Stimulated activated CD4-positive, alpha-beta T cell treated with anti-CD3 and anti-CD28 coated beads, Interleukin-15, amount 100 ng/mL, for 1 hour (primary cell): ENCODE results near the gene E2F6.

ENCODE experiments used
- DNase-seq, 2 donors: peaks; one replicate each; pipeline ENCODE4 v3.0.0-alpha.2; 2020; ENCODE audit warnings: low read depth in 1 of 2, low spot score in 1 of 2

Gene E2F6, protein sequence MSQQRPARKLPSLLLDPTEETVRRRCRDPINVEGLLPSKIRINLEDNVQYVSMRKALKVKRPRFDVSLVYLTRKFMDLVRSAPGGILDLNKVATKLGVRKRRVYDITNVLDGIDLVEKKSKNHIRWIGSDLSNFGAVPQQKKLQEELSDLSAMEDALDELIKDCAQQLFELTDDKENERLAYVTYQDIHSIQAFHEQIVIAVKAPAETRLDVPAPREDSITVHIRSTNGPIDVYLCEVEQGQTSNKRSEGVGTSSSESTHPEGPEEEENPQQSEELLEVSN

GRCh38 chr2:11465485-11466306 lies at the start of gene E2F6:
Gene E2F6 (minus strand): TSS chr2:11466161. CDS start chr2:11465879, 282 bp downstream.
- DNase-seq: peak; percentile 80 to 85

DNA sequence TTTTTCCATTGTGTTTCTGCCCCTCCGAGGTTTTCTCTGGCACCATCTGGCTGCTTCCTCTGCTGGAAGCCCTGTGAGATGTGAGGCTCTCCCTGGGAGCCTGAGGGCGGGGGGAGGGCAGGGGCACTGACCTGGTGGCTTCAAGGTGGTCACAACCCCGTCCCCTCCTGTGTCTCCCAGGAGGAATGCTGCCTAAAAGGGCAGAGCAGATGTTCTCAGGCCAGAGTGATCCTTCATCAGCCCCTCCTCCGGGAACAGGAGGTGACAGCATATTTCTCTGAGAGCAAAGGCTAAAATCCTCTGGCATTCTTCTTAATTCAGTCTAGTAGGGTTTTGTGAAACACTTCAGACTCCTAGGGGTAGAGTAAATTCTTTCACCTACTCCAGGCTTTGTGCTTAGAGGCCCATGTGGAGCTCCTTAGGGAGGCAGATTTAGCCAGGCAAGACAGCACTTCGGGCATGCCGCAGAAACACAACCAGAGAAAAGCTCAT lies 49.6 kb upstream of the E2F6 start:
- no peak for DNase-seq

- DNase-seq: no peak
Observed at GRCh38 chr2:11514904-11515303, 48.9 kb upstream of the E2F6 start.

GRCh38 chr2:11514081-11514730 lies 48.2 kb upstream of the E2F6 start:
- no peak for DNase-seq

DNA sequence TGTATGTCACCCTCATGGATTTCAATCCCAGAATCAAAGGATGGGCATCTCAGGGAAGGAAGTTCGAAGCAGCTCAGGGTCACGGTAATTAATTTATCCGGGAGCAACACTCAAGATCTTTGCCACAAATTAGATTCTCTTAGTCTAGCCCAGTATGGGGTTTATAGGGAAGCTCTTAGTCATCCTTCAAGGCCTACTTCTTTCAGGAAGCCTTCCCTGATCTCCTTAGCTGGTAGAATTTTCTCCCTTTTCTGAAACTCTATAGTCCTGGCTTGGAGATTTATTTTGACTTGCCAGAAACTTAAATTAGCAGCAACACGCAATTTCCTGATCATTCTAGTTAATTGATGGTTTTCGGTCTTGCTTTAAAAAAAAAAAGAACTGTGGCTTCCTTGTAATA lies 47.4 kb upstream of the E2F6 start:
- no peak for DNase-seq

DNA sequence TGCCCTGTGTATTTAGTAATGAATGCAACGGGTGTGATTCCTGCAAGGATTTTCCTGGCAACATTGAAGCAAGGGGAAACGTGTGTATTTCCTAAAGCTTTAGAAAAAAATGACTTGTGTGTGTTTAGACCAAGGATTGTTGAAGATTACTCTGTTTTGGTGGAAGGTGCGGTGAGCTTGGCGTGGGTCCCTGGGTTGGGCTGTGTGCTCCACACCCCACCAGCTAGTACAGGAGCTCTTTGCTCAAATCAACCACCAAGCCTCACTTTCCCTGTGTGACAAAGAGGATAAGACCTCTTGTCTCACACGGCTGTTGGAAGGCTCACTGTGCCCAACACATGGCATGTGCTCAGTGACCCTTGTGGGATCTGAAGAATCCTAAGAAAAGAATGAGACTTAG lies 46.5 kb upstream of the E2F6 start:
- no peak for DNase-seq

DNA sequence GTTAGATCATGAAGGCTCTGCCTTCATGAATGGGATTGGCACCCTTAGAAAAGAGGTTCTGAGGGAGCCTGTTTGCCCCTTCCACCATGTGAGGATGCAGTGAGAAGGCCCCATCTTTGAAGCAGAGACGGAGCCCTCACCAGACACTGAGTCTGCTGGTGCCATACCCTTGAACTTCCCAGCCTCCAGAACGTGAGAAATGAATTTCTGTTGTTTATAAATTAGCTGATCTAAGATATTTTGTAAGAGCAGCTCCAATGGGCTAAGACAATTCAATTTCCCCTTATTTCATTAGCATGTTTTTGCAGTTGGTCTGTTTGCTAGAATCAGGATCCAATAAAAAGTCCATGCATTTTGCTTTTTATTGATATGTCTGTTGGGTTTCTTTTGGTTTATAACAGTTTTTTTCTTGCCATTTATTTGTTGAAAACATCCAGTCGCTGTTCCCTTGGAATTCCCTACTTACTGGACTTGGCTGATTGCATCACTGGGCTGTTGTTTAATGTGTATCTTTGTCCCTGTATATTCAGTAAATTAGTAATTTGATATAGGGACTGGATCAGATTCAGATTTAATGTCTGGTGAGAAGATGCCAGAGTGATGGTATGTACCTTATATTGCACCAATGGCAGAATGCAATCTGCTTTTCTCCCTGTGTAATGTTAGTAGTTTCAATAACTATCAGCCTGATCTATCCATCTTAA lies 43.8 kb upstream of the E2F6 start:
- no peak for DNase-seq

GRCh38 chr2:11508279-11508678 lies 42.3 kb upstream of the E2F6 start:
- DNase-seq: no peak

DNA sequence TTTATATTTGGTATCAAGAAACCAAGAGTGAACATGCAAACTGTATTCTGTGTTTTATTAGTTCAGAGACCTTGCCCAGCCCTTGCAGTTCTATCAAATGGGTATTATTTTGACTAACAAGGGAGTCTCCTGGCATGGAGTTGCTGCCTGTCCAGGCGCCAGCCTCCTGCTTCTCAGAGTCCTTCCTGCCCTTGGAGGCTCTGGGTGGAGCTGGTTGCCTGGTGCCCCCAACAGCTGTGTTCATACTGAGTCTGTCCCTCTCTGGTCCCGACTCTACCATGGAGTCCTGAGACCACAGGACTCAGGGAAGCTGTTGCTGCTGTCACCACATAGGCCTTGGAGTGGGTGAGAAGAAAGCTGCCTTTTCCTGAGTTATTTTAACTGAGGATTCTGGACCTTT lies 41.6 kb upstream of the E2F6 start:
- no peak for DNase-seq

GRCh38 chr2:11506611-11506969 lies 40.6 kb upstream of the E2F6 start:
- no peak for DNase-seq

GRCh38 chr2:11505652-11506610 lies 40.0 kb upstream of the E2F6 start:
- DNase-seq: no peak

- DNase-seq: no peak
Observed at GRCh38 chr2:11503354-11503927, 37.5 kb upstream of the E2F6 start.

GRCh38 chr2:11502740-11503292 lies 36.9 kb upstream of the E2F6 start:
- no peak for DNase-seq

GRCh38 chr2:11500702-11501303 lies 34.8 kb upstream of the E2F6 start:
- DNase-seq: no peak

- DNase-seq: no peak
Observed at GRCh38 chr2:11499081-11499743, 33.3 kb upstream of the E2F6 start.

DNA sequence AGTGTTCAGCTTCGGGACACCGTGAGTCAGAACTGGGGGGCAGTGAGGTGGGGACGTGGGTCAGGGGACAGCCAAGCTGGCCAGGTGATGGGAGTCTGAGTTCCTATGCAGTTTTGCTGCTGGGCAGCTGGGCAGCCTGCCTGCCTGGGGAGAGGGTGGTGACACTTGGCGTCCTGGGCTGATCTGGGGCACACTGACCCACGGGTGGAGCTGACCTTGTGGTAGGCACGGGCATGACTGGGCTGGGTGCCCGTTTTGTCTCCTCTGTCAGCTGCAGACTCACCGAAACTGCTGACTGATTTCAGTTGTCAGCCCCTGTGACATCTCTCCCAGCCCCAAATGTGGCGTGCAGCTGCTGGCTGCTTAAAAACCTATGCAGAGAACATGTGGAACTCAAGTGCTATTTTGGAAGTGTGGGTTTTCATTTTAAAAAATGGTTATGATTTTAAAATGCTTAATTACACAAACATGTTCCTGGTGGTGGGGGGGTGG lies 32.6 kb upstream of the E2F6 start:
- DNase-seq: no peak

GRCh38 chr2:11495844-11496681 lies 30.1 kb upstream of the E2F6 start:
- DNase-seq: no peak

DNA sequence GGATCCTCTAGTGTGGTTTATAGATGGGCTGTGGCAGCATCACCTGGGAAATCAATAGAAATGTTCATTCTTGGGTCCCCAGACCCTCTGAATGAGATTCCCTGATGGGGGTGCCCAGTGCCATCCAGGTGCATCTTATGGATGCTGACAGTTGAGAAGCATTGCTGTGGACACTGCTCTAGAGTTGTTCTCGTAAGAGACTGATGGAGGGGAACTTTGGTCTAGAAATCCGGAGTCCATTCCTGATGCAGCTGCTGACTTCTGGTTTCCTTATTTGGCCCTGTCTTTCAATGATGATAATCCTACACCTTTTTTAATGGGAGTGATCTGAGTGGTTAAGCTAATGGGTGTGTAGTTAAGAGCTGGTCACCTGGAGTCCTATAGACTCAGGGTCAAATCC lies 28.3 kb upstream of the E2F6 start:
- DNase-seq: no peak
